ENCODE results near the gene SERINC5.

The SERINC5 gene

GRCh38 chr5:80068775-80069174 is 187.1 kb downstream of the SERINC5 start:
- no peak for DNase-seq (ENCODE audit: low read depth in 2 of 2)

- DNase-seq (ENCODE audit: low read depth in 2 of 2): no peak
These were observed 187.6 kb downstream of the SERINC5 start for GRCh38 chr5:80068246-80068636.

GRCh38 chr5:80067531-80068245 is 188.2 kb downstream of the SERINC5 start:
- DNase-seq (ENCODE audit: low read depth in 2 of 2): no peak

GRCh38 chr5:80067016-80067415 is 188.8 kb downstream of the SERINC5 start:
- no peak for DNase-seq (ENCODE audit: low read depth in 2 of 2)

- no peak for DNase-seq (ENCODE audit: low read depth in 2 of 2)
These were observed 191.7 kb downstream of the SERINC5 start for GRCh38 chr5:80064124-80064523.
